Activated CD4-positive, CD25-positive, alpha-beta regulatory T cell treated with anti-CD3 and anti-CD28 coated beads, Interleukin-2, amount 50 U/mL, for 24 hours (primary cell): ENCODE results near the gene BACE1.
"Not testable (repeated sequence)": the region's sequence is repeated elsewhere in the genome, so short reads cannot be mapped to it uniquely, and the experiment has no call there.

ENCODE experiments used
- ATAC-seq, 2 donors: fragments of 150-1000 bp; cut with Tn5 transposase; one replicate each; pipeline ENCODE4 v1.10.0; 2021; ENCODE audit warnings: mild to moderate bottlenecking in 1 of 2, moderate library complexity in 1 of 2

BACE1 gene

DNA sequence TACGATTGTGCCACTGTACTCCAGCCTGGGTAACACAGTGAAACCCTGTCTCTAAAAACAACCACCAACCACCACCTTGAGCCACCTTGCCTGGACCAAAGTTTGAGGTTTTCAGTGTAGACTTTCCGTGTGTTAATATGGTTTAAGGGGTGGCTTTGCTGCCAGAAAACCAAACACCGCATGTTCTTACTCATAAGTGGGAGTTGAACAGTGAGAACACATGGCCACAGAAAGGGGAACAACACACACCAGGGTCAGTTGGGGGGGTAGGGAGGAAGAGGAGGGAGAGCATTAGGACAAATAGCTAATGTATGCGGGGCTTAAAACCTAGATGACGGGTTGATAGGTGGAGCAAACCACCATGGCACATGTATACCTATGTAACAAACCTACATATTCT lies 43.9 kb downstream of the BACE1 start:
- not testable (repeated sequence) for ATAC-seq

DNA sequence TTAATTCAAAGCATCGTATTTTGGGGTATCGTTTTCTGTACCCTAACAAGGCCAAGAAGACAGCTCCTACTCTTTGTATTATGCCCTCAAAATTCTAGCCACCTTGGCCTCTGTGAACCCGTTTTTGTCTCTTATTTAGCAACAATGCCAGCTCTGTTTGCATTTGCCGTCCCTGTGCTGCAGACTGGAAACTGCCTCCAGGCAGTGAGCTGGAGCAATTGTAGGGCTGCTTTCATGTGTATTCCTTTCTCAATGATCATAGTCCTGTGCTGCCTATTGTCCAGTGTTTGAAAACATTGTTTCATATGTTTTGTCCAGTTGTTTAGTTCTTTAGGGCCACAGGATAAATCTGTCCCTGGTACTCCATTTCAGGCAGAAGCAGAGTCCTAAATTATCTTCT lies 44.8 kb downstream of the BACE1 start:
- no peak for ATAC-seq

DNA sequence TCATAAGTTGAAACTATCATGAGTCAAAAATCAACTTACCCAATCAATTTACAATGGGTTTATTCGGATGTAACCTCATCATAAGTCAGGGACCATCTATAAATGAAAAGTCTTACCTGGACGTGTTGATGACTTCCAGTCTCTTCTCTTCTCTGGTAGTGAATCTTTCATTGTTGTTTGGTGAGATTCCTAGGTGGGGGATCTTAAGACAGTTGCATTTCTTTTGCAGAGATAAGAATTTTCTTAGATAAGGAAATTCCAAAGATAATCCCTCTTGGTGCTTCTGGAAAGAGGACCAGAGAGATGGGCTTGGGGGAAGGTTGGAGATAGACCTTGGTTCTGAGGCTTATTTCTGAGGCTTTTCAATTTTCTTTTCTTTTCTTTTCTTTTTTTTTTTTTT lies 46.2 kb downstream of the BACE1 start:
- no peak for ATAC-seq

DNA sequence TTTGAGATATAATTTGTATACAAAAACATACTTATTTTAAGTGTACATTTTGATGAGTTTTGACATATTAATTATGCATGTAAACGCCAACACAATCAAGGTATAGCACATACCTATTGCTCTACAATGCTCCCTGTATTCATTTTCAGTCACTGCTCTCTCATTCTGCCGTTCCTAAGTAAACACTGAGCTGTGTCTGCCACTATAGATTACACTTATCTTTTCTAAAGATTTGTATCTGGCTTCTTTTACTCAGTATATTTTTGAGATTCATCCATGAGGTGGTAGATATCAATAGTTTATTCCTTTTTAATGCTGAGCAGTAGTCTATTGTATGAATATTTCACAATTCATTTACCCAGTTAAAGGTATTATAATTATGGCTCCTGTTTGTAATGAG lies 50.3 kb downstream of the BACE1 start:
- no peak for ATAC-seq

DNA sequence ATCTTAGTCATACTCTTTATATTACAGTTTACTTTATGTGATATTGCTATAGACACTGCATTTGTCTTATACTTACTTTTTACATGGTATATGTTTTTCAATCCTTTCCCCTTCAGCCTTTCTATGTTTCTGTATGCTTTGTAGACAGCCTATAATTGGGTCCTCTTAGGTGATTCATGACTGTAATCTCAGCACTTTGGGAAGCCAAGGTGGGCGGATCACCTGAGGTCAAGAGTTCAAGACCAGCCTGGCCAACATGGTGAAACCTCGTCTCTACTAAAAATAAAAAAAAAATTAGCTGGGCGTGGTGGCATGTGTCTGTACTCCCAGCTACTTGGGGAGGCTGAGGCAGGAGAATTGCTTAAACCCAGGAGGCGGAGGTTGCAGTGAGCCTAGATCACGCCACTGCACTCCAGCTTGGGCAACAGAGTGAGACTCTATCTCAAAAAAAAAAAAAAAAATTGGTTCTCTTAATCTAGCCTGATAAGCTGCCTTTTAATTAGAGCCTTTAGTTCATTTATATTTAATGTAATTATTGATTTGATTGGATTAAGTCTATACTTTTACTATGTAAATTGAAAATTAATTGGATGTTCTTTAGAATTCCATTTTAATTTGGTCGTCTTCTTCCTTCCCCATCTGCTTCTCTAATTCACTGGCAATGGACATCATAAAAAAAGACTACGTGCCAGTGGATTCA lies 51.3 kb downstream of the BACE1 start:
- not testable (repeated sequence) for ATAC-seq

DNA sequence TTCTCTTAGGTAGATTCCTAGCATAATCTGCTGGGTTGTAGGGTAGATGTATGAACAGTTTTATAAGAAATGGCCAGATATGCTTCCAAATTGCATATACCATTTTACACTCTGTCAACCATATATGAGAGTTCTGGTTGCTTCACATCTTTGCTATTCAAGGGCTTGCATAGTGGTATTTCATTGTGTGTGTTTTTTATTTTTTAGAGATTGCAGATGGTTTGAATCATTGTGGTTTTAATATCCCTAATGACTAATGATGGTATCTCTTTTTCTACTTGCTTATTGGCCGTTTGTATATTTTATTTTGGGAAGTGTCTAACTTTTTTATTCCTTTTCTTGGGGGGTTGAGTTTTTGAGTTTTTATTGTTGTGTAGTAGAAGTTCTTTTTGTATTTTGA lies 56.6 kb downstream of the BACE1 start:
- no peak for ATAC-seq

DNA sequence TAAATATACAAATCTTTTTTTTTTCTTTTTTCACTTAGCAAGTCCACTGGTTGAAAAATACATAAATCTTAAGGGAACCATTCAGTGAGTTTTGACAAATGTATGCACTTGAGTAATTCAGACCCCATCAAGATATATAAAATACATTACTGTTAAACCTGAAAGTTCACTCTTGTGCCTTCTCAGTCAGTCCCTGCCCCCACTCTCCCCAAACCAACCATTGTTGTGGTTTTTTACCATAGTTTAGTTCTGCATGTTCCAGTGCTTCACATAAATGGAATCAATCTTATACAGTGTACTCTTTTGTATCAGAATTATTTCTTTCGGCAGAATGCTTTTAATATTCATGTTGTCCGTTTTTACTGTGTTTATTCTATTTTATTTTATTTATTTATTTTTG lies 57.5 kb downstream of the BACE1 start:
- no peak for ATAC-seq

DNA sequence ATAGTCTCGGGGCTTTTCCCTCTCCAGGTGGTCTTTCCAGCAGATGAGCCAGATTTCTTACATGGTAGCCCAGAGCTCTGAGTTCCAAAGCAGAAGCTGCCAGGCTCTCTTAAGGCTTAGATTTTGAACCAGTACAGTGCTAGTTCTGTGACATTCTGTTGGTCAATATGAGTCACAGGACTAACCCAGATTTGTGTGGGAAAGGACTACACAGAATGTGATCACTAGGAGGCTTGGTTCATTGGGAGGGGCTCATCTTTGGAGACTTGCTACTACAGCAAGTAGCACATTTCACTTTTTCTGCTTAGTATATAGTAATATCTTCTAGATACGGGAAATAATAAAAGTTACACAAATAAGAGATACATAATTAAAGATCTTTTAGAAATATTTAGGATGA lies 59.5 kb downstream of the BACE1 start:
- no peak for ATAC-seq

DNA sequence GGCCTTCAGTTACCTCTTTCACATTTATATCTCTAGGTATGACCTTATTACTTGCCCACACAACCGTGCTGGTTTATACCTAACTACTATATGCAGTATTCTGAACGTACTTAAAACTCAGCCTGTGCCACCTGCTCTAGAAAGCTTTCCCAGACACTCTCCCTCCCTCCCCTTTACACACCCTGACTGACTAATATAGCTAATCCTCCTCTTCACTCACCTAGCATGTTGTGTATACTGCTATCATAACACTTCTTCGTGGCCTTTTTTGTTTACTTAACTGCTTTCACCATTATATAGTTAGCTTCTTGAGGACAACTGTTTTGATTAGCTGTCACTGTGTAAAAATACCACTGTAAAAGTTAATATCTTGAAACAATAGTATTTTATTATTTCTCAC lies 60.1 kb downstream of the BACE1 start:
- ATAC-seq: no peak

DNA sequence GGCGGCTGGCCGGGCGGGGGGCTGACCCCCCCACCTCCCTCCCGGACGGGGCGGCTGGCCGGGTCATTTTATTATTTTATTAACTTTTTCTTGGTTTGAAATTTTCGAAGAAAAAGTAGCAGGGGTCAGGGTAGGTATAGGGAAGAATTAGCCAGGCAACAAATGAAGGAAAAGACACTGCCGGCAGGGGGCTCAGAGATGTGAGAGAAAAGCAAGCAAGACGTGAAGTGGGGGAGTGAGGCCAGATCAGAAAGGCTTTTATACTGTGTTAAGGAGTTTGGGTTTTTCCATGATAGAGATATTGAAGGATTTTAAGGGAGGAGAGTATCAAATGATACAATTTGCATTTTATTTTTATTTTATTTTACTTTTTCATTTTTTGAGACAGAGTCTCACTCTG lies 64.5 kb downstream of the BACE1 start:
- no peak for ATAC-seq

DNA sequence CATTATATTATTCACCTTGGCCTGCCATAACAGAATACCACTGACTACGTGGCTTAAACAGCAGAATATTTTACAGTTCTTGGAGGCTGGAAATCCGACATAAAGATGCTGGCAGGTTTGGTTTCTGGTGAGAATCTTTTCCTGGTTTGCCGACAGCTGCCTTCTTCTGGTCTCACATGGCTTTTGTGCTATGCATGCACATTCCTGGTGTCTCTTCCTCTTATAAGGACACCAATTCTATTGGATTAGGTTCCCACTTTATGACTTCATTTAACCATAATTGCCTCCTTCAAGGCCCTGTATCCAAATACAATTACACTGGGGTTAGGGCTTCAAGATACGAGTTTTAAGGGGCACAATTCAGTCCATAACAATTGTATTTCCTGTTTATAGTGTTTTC lies 66.5 kb downstream of the BACE1 start:
- ATAC-seq: no peak

DNA sequence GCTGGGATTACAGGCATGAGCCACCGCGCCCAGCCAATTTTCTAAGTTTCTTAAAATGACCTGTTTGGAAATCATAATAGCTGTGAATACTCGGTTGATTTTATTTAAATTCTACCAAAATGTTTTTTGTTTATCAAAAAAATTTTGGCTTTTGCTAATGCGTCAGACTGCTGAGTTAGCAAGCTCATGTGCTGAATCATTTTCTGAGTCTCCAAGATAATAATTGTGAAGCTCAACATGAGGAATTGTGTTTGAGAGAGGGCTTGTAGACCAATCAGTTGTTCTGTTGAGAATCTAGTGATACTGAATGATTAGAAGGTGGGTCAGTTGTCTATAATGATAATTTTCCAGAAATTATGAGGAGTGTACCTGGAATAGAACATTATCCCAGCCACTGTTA lies 67.7 kb downstream of the BACE1 start:
- no peak for ATAC-seq

DNA sequence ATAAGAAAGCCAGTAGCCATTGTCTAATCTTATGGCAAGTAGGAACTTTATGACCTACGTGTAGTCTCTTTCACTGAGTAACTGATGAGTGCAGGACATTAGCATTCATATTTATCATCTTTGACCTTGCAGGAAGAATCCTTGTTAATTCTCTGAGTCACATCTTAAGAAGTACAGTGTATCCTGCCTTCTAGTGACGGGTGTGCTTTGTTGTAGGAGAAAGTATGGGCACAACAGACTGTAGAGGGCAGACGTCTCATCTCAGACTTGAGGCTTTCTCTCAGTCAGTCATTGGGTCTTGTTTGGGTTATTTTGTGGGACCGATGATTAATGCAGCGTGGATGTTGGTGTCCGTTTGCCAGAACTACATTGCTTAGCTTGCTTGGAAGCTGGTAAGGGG lies 76.8 kb downstream of the BACE1 start:
- ATAC-seq: no peak

DNA sequence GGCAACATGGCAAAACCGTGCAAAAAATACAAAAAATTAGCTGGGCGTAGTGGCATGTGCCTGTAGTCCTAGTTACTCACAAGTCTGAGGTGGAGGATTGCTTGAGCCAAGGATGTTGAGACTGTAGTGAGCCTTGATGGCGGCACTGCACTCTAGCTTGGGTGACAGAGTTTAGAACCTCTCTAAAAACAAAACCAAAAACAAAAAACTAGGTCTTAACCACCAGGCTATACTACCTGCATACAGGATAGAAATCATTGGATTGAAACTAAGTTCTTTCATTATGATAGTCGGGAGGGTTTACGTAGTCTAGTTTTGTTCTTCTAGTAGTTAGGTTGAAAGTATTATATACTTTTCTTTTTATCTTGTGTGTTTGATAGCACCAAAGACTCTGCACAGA lies 77.8 kb downstream of the BACE1 start:
- no peak for ATAC-seq
